ENCODE measurements around the gene IL20RA.

- TF ChIP-seq CTCF (IDR thresholded peaks at IDR 0.05; ENCODE audit: low read depth, low read length, poor library complexity, severe bottlenecking) (no peak), EZH2phosphoT487 (IDR thresholded peaks at IDR 0.05; ENCODE audit: borderline replicate concordance, low read length) (no peak)
Measured at GRCh38 chr6:136969433-136969832, 75.3 kb downstream of the IL20RA start.
